NCI-H2171 (cell line): ENCODE results near the gene CCDC30.

Experiments used
- DNase-seq: peaks from one replicate; lab custom pipeline; 2025; lab: John Stamatoyannopoulos, UW

The CCDC30 gene

GRCh38 chr1:42692461-42692860 lies 229.4 kb downstream of the CCDC30 start:
- DNase-seq = no peak

GRCh38 chr1:42692911-42693310 lies 229.8 kb downstream of the CCDC30 start:
- DNase-seq = no peak

GRCh38 chr1:42698081-42698813 lies 235.2 kb downstream of the CCDC30 start:
- no peak for DNase-seq

GRCh38 chr1:42700006-42700405 lies 236.9 kb downstream of the CCDC30 start:
- no peak for DNase-seq

- DNase-seq = no peak
Measured at GRCh38 chr1:42703888-42704464, 240.9 kb downstream of the CCDC30 start.
